ENCODE results near the gene OPTC.
"Not testable (repeated sequence)": the region's sequence is repeated elsewhere in the genome, so short reads cannot be mapped to it uniquely, and the experiment has no call there.

The OPTC gene

DNA sequence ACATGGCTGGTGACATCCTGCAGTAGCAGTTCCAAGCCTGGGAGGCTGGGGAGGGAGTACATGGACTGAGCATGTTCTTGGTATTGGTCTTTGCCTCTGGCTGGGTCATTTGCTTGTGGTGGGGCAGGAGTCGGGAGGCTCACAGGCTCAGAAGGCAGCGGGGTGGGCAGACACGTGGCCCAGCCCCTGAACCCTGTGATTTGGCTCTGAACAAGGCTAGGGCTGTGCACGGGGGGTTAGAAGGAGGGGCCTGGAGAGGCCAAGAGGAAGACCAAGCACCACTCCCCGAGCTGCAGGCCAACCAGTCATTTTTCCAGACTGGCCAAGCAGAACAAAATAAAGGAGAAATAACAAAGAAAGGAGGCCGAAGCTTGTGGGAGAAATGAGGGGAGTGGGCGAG, 28.0 kb upstream of the OPTC start:
- no peak for DNase-seq

DNA sequence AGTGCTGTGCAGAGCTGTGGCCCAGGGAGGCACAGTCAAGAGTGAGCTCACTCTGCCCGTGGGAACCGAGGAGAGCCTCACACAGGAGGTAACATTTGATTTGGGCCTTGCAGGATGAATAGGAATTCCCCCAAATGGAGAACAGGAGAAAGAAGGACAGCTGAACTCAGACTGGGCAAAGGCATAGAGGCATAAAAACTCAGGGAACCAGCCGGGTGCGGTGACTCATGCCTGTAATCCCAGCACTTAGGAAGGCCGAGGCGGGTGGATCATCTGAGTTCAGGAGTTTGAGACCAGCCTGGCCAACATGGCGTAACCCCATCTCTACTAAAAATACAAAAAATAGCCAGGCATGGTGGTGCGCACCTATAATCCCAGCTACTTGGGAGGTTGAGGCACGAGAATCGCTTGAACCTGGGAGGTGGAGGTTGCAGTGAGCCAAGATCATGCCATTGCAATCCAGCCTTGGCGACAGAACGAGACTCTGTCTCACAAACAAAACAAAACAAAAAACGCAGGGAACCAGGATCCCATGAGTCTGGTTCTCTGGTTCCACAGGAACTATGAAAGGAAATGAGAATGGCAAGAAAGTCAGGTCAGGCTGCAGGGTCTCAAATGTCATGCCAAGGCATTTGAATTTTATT, 26.9 kb upstream of the OPTC start:
- DNase-seq = not testable (repeated sequence)

DNA sequence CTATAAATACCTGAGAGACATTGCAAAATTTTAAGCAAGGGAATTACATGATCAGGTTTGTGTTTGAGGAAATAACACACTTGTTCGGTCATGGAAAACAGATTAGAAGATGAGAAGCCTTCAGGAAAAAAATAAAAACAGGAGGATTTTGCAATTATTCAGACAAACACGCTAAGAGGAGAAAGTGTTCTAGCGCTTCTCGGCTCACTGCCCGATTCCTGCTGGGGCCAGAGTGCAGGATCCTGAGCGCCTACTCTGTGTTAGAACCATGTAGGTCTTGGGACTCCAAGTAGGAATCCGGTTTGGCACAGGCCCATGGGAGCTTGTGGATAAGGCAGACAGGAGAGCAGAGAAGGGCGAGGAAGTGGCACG, 26.4 kb upstream of the OPTC start:
- no peak for DNase-seq

DNA sequence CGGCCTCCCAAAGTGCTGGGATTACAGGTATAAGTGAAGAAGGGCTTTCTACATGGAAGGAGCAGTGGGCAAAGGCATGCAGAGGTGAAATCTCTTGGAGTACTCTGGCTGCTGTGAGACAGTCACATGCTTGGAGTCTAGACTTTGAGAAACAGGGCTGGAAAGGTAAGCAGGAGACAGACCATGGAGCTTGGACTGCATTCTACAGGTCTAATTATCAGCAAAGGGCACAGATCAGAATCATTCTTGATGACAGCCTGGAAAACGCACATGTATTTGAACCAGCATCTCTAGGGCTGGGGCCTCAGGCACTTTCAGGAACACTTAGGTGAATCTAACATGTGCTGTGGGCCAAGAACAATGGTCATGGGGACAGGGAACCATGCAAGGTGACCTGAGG, 25.6 kb upstream of the OPTC start:
- no peak for DNase-seq

DNA sequence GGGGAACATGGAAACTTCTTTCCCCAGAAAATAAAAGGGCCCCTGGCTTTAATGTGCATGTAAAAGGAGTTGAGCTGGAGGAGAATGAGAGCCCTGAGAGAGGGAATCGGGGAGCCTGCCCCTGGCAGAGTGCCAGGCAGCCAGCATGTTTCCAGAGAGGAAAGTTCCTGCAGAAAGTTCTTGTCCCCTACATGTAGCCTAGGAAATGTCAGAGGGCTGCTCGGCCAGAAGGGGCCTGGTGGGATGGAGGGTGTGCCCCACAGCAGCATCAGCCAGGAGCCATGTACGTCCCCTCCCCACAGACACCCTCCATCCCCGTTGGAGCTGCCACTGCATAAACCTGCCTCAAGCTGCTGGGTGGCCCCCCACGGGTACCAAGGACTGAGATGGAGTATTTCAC, 23.7 kb upstream of the OPTC start:
- DNase-seq = no peak

DNA sequence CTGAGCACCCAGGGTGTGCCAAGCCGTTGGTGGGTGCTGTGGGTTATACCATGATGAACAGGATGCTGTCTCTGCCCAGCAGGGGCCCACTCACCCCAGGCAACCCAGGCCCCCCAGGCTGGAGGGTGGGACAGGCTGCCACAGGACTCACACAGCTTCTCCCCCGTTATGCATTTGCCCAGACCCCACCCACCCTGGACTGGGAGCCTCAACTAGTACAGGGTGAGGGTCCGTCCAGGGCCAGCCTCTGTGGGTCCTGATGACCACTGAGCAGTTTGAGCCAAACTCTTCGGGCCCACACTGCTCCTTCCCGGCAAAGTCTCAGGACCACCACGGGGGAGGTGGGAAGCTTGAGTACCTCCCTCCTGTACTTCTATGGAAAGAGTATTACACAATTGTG, 22.1 kb upstream of the OPTC start:
- no peak for DNase-seq

DNA sequence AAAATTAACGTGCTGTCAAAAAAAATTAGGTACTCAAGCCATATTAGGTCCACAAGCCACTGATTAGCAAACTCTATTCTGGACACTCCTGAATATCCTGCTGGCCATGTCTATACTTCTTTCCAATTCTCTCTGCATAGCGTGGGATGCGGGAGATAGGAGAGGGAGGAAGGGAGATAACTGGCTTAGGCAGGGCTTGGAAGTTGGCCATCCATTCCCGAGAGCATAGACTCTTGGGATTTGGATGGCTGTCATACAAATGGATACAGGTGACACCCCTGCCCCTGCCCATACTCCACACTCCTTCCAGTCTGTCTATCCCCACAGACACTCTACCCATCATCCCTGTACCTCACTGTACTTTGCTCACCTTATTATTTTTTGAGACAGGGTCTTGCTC, 20.7 kb upstream of the OPTC start:
- DNase-seq = no peak

DNA sequence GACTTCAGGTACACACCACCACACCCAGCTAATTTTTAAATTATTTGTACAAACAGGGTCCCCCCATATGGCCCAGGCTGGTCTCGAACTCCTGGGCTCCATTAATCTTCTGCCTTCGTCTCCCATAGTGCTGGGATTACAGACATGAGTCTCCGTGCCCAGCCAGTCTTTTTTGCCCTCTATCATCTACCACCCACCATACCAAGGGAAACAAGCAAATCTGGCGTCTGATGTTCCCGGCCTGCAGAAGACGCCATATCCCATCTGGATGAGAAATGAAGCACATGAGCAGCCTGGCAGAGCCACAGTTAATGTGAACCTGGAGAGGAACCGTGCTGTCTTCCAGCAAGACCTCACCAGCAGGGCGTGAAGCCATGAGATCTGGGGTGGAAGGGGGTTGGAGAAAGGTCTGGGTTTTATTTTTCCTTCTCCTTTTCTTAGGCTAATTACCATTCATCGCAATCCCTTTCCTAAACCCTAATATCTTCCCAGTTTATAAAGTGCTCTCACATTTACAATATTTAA, 20.1 kb upstream of the OPTC start:
- no peak for DNase-seq

DNA sequence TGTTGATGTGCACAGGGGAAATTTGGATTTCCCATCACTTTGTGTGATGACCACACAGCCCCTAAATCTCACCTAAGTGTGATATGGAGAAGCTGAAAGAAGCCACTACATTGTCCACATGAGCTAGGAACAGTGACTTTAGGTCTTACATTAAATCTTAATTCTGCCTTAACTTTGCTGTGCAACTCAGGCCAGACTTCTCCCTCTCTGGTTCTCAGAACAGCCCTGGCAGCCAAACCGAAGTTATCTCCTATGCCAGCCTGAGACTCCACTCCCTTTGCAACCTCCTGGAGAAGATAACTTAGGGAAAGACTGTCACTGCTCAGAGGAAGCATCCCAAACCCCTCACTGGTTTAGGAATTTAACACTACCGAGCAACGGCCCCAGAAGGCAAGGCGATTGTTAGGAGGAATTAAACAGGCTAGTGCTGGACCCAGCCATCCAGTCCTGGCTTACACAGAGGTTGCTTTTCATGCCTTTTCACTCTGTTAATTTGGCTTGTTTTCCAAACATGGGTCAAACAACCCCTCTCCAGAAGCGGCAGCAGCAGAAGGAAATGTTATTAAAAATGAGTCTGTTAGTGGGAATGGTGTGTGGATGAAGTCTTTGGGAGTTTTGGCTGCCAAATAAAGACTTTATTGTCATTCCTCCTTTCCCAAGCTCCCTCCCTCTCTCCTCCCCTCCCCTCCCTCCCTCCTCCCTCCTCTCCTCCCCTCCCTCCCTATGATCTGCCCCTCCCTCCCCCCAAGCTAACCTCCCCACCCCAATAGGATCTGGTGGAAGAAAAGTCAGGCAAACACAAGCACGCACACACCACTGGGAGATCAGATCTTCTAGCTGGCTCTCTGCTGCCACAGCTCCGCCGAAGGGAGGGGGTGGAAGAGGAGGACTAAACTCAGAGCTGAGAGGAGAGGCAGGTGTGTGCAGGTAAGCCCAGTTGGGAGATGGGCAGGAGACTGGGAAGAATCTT, 18.7 kb upstream of the OPTC start, which contains the start of gene PRELP:
Gene PRELP (plus strand): TSS at position 795 of the 970 bp plus-strand sequence. CDS start 7,379 bp downstream, outside the sequence.
- DNase-seq = no peak

DNA sequence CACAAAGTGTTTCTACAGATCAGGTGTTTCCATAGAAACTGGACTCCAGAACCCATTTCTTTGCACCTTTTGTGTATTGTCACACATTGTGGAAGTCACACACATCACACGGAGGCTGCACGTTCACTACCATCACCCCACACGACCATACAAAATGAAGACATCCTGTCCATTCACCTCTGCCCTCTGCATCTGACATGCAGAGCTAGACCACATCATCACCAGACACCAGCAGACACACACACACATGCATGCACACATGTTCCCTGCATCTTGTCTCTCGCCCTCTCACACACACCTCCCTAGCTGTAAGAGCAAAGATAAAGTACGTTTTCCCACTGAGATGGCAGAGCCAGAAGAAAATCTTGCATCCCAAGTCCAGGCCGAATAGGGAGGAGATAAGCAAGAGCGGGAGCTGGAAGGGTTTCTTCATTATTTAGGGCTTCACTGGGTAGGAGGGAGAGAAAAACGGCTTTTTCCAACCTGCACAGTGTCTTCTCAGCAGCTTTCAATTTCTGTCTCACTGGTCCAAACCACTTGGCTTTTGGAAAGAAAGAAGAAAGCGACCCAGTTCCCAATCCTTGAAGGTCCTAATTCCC, 17.6 kb upstream of the OPTC start:
- DNase-seq = no peak

DNA sequence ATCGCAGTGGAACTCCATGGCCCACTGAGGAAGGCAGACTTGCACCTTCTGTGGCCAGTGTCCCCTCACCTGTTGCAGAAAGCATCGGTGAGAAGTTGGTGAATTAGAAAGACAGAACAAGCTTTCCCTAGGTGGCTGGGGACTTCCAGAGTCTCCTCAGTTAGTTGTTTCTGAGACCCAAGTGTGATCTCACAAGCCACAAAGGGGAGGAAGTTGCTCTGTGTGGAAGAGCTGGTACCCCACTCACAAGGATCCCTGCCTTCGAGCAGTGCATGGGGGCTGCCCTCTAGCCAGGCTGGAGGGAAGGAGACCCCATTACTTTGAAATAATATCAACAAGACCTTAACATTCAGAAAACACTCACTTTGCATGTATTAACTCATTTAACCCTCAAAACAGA, 16.2 kb upstream of the OPTC start:
- no peak for DNase-seq

DNA sequence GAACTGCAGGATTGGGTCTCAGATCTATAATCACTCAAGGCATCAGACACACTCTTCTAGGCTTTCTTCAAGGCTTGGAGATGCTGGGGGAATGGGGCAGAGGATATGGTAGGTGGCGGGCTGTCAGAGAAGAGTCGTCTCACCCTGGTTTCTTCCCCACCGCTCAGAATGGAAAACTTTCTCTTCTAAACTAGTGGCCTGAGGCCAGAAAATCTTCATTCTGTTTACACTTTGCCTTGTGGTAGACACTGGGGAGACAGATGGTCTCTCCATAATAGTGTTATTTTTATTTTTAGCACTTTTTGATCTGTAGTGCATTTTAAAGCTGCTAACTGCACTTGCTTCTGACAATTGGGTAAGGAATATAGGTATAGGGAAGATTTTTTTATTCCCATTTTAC, 15.7 kb upstream of the OPTC start:
- DNase-seq = no peak

DNA sequence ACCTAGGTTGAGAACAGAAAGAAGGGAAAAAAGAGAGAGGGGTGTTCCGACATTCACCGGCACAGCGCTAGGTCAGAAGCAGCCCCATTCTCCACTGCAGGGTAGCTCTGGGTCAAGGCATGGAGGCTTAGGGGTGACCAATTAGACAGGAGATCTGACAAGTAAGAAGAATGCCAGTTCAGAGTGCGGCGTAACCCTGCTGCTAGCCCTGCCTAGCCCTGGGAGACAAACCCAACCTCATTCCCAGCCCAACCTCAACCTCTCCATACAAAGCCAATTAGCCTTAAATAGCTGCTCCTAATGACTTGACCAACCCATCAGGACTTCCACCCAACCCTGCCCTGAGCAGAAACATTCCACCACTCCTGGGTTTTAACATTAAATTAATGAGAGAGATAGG, 15.0 kb upstream of the OPTC start:
- DNase-seq = no peak

DNA sequence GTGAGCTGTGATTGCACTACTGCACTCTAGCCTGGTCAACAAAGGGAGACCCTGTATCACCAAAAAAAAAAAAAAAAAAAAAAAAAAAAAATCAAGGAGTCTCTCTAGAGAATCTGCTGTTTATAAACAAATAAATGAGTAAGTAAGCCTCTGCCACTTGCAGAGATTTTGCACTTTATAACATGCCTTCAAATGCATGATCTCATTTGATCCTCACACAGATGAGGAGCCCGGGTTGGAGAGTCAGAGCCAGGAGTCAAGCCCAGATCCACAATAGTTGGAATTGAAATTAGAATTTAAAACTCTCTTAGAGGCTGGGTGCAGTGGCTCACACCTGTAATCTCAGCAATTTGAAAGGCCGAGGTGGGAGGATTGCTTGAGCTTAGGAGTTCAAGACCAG, 14.3 kb upstream of the OPTC start:
- no peak for DNase-seq

DNA sequence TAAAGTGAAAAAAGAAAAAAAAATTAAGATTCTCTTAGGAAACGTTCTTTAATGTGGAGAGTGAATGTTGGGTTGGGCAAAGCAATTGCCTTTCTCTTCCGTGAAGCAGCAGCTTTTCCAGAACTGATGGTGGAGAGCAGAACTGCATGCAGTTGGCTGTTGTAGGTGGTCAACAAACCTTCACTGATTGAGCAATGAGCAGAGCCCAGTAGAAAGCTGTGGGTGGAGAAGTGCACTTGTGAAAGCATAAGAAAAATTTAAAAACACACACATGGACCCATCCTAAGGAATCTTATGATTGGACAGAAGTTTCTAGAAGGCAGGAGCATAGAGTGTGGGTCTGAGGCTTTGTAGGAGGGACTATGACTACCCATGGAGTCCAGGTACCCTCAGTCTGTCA, 13.9 kb upstream of the OPTC start:
- DNase-seq = peak; percentile 32

DNA sequence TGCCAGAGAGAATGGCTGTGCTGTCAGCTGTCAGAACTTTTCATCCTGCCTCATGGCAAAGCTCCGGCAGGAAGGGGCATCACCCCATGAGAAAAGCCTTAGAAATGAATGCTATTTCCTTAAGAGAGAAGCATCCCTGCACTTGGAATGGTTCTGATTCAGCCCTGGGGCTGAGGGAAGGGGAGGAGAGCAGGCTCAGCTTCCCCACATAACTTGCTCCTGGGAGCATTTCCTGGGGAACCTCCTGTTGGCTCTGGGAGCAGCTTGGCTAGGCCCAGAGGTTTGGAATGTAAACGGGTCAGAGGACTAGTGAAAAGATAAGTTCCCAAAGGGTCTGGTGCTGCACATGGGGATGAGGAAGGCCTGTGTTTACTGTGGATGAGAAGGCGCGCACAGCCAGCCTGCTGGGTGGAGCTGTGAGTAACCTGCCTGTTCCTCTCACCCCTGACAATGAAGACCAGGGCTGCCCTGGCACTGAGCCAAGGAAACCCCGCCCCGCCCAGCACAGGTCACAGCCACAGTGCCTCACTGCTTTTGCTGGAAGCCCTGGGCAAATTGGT, 13.3 kb upstream of the OPTC start:
- no peak for DNase-seq

DNA sequence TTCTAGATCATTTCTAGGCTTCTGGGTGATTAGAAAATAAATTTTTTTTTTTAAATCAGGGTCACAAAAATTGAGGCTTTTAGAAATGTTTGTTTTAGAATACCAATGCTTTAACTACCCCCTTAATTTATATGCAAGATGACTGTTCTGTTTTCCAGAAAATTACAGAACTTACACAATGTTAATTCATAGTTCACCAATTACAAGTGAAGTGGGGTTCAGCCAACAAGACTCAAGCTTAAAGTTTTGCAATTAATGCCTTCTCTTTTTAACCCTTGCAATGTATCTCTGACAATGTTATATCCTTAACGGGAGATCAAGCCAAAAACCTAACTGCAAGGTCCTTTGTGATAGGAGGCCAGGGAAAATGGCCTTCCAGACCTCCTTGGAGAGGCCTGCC, 12.8 kb upstream of the OPTC start:
- DNase-seq = no peak

DNA sequence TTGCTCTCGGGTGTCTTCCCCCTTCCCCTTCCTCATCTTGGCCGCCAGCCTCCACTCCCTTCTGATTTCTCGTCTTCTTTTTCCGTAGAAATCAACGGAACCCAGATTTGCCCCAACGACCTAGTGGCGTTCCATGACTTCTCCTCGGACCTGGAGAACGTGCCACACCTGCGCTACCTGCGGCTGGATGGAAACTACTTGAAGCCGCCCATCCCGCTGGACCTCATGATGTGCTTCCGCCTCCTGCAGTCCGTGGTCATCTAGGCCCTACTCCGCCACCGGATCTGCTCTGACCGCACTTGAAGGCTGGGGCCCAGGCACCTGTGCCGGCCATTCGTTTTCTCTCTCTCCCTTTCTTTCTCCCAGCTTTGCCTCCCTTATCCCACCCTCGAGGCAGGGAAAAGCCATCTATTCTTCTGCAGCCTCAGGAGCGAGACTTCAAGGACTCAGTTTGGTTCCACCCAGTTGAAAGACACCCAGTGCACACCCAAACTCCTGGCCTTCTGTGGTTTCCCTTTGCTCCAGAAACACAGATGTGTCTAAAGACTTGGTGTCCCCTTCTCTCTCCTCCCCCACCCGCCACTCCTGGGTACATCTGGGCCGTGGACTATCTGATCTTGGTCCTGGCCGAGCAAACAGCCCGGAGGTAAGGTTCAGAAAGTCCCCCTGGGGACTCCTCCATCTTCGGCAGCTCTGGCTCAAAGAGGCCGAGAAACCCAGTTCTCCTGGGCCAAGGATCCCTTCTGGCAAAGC, 7.2 kb upstream of the OPTC start:
- DNase-seq = no peak

DNA sequence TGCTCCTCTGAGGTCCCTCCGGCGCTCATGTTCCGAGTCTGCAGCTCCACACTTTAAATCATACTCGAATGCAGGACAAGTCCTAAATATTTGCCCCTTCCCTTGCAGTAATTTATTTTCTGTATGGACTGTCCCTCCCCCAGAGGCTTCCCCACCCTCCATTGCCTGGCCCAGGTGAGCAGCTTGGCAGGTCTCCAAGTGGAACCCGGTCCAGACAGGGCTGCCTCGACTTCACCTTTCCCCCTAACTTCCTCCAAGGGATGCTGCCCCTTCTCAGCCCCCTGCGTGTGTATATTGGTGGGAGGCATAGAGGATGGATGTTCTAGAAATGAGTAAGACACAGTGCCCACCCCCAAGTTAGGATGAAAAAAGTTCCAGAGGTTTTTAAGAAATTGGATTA, 5.4 kb upstream of the OPTC start:
- no peak for DNase-seq

DNA sequence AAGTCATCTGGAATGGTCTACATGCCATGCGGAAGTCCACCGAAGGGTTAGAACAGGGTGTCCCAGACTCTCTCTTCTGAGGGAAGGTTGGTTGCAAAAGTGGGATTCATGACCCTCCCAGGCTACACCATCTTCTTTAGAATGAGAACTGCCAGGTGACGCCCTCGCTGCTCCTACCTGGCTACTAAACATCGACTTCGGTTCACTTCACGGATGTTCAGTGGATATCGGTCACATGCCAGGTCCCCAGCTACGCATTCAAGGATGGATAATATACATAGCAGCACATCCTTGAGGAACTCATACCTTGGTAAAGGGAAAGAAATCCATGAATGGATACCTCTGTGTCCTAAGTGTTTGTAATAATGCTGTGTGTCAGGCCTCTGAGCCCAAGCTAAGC, 3.3 kb upstream of the OPTC start:
- DNase-seq = no peak

DNA sequence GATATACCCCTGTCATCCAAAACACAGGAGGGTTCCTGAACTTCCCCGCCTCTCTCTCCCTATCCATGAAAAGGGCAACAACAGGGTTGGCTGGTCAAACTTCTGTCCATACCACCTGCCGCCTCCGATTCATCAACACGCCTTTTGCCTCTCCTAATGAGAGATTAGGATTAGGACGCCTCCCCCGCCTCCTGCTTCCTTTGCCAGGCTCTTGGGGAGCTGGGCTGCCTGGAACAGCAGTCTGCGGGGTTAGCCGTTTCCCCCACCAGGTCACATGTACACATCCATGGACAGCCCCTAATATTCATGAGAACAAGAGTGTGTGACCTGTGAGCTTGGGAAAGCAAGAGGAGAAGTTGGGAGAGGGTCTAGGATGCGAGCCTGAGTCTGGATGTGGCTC, 2.3 kb upstream of the OPTC start:
- no peak for DNase-seq

DNA sequence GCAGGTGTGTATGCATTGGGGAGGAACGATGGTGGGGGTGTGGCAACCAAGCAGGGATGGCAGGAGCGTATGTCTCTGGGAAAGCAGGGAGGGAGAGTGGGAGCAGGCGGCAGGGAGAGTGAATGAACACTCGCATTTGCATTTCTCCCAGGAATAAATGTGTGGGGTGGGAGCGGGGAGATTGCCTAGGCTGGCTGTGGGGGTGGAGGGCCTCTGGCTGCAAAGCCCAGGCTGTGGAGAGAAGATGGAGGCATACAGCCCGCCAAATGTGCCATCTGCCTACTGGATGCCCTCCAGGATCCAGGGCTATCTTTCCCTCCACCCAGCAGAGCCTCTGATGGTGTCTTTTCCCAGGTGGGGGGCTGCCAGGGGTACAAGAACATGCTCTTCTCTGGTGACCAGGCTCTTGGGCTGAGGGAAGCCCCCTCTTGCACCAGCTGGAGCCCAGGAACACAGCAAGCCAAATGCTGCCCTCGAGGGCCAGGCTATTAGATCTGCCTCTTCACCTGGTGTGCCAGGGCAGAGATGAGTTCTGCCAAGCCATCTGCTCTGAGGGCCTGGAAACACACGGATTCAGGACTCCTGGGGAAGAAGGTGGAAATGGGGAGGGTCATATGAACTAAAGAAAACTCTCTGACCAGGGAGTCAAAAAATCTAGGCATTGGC, 1.7 kb upstream of the OPTC start:
- no peak for DNase-seq

All from MV-4-11 (cell line).